NCI-H2029 treated with DMSO at 0.1 percent for 48 hours (cell line): ENCODE results near the gene MTFR1L.
"Not testable (repeated sequence)": the region's sequence is repeated elsewhere in the genome, so short reads cannot be mapped to it uniquely, and the experiment has no call there.

Experiments
- DNase-seq: peaks from one replicate; lab custom pipeline; 2025; lab: John Stamatoyannopoulos, UW

MTFR1L gene

GRCh38 chr1:25828491-25828890 is 8.7 kb downstream of the MTFR1L start:
- DNase-seq: no peak

GRCh38 chr1:25829046-25829445 is 9.3 kb downstream of the MTFR1L start:
- DNase-seq: no peak

- DNase-seq: no peak
These were observed 11.9 kb downstream of the MTFR1L start for GRCh38 chr1:25831569-25832196.

- no peak for DNase-seq
These were observed 12.7 kb downstream of the MTFR1L start for GRCh38 chr1:25832336-25833037.

GRCh38 chr1:25833158-25833557 is 13.4 kb downstream of the MTFR1L start:
- no peak for DNase-seq

- DNase-seq: no peak
These were observed 15.1 kb downstream of the MTFR1L start for GRCh38 chr1:25834894-25835293.

- no peak for DNase-seq
These were observed 16.9 kb downstream of the MTFR1L start for GRCh38 chr1:25836695-25837094.

GRCh38 chr1:25837262-25837875 is 17.6 kb downstream of the MTFR1L start:
- DNase-seq: peak; percentile 15

- not testable (repeated sequence) for DNase-seq
These were observed 20.1 kb downstream of the MTFR1L start for GRCh38 chr1:25839808-25840207.

GRCh38 chr1:25843483-25843882 is 23.7 kb downstream of the MTFR1L start:
- DNase-seq: no peak

- no peak for DNase-seq
These were observed 25.0 kb downstream of the MTFR1L start for GRCh38 chr1:25844536-25845337.

- DNase-seq: no peak
These were observed 25.9 kb downstream of the MTFR1L start for GRCh38 chr1:25845664-25846063.

- DNase-seq: no peak
These were observed 28.2 kb downstream of the MTFR1L start for GRCh38 chr1:25847929-25848328.

GRCh38 chr1:25848531-25848930 is 28.8 kb downstream of the MTFR1L start:
- DNase-seq: no peak

- DNase-seq: peak; percentile 48
These were observed 34.8 kb downstream of the MTFR1L start for GRCh38 chr1:25854554-25854953.

GRCh38 chr1:25856856-25857255 is 37.1 kb downstream of the MTFR1L start:
- no peak for DNase-seq

GRCh38 chr1:25858494-25858893 is 38.7 kb downstream of the MTFR1L start:
- DNase-seq: no peak

- DNase-seq: peak; percentile 7
These were observed 39.4 kb downstream of the MTFR1L start, which contains the start of gene AUNIP for GRCh38 chr1:25858906-25859789. AUNIP (minus strand) TSS chr1:25859457; CDS start chr1:25859357, 100 bp downstream.

- DNase-seq: no peak
These were observed 41.8 kb downstream of the MTFR1L start for GRCh38 chr1:25861316-25862286.
